Liver (tissue), 9 donors: Measurements from ENCODE around the gene COMMD4. TPM values are rescaled to one million over a fixed set of nuclear protein-coding genes. Genes with fewer than 3 reads are reported as not detected.

Source experiments
- DNase-seq: peaks from one replicate; pipeline ENCODE4 v3.0.0-alpha.2; 2017; ENCODE audit warnings: low spot score
- H3K27ac ChIP-seq, 2 donors: one replicate each; pipeline ENCODE4 v1.7.0; 2013; ENCODE audit warnings: inconsistent platforms in 2 of 2, low read length in 2 of 2, control low read depth in 1 of 2, low read depth in 1 of 2, mild to moderate bottlenecking in 1 of 2
- H3K27me3 ChIP-seq, 4 donors: one replicate each; pipeline versions ENCODE4 v1.6.1 to v1.7.0; 2013; ENCODE audit warnings: low read length in 3 of 4, inconsistent platforms in 1 of 4, mild to moderate bottlenecking in 1 of 4, moderate library complexity in 1 of 4; ENCODE audit not compliant: control insufficient read depth in 4 of 4, insufficient read depth in 4 of 4
- H3K36me3 ChIP-seq, 4 donors: one replicate each; pipeline versions ENCODE4 v1.6.1 to v1.7.0; 2013; ENCODE audit warnings: low read length in 3 of 4, mild to moderate bottlenecking in 3 of 4, low read depth in 1 of 4, moderate library complexity in 1 of 4; ENCODE audit not compliant: control insufficient read depth in 4 of 4, insufficient read depth in 3 of 4
- H3K4me1 ChIP-seq, 4 donors: one replicate each; pipeline versions ENCODE4 v1.6.1 to v1.7.0; 2013; ENCODE audit warnings: low read length in 3 of 4, mild to moderate bottlenecking in 3 of 4, moderate library complexity in 1 of 4; ENCODE audit not compliant: control insufficient read depth in 4 of 4, insufficient read depth in 4 of 4
- H3K4me3 ChIP-seq, 3 donors: one replicate each; pipeline versions ENCODE4 v1.6.1 to v1.7.0; 2013; ENCODE audit warnings: low read length in 3 of 3, control low read depth in 1 of 3, low read depth in 1 of 3, mild to moderate bottlenecking in 1 of 3
- H3K9ac ChIP-seq, 2 donors: one replicate each; pipeline ENCODE4 v1.7.0; 2013; ENCODE audit warnings: low read length in 2 of 2, mild to moderate bottlenecking in 2 of 2, moderate library complexity in 2 of 2, control low read depth in 1 of 2, low read depth in 1 of 2
- H3K9me3 ChIP-seq, 4 donors: one replicate each; pipeline versions ENCODE4 v1.6.1 to v1.7.0; 2013; ENCODE audit warnings: low read length in 3 of 4; ENCODE audit not compliant: control insufficient read depth in 4 of 4
- FOXA2 ChIP-seq: IDR thresholded peaks from 2 replicates; pipeline ENCODE4 v1.6.1; 2016; ENCODE audit warnings: antibody characterized with exemption
- HNF4A ChIP-seq, 2 donors: conservative IDR thresholded peaks; 2 replicates each; pipeline ENCODE4 v1.6.1; 2016; ENCODE audit warnings: antibody characterized with exemption in 2 of 2, mild to moderate bottlenecking in 2 of 2
- HNF4G ChIP-seq: IDR thresholded peaks from 2 replicates; pipeline ENCODE4 v1.6.1; 2016; ENCODE audit warnings: antibody characterized with exemption
- JUND ChIP-seq, 2 donors: IDR thresholded peaks; 2 replicates each; pipeline ENCODE4 v1.6.1; 2016; ENCODE audit warnings: antibody characterized with exemption in 2 of 2
- NR2F2 ChIP-seq: IDR thresholded peaks from 2 replicates; pipeline ENCODE4 v1.6.1; 2016; ENCODE audit warnings: antibody characterized with exemption
- RAD21 ChIP-seq, 2 donors: IDR thresholded peaks; 2 replicates each; pipeline ENCODE4 v1.6.1; 2016; ENCODE audit warnings: antibody characterized with exemption in 2 of 2, mild to moderate bottlenecking in 2 of 2
- RXRA ChIP-seq, 2 donors: IDR thresholded peaks; 2 replicates each; pipeline ENCODE4 v1.6.1; 2017 to 2018; ENCODE audit warnings: antibody characterized with exemption in 2 of 2, mild to moderate bottlenecking in 1 of 2
- SP1 ChIP-seq: IDR thresholded peaks from 2 replicates; pipeline ENCODE4 v1.6.1; 2018; ENCODE audit warnings: antibody characterized with exemption, mild to moderate bottlenecking
- YY1 ChIP-seq: IDR thresholded peaks from 2 replicates; pipeline ENCODE4 v1.6.1; 2016; ENCODE audit warnings: antibody characterized with exemption, mild to moderate bottlenecking
- ZBTB33 ChIP-seq: IDR thresholded peaks from 2 replicates; pipeline ENCODE4 v1.6.1; 2016; ENCODE audit warnings: antibody characterized with exemption
- WGBS: extraction: QIAGEN DNeasy Blood & Tissue Kit; methylation state at CpG from one replicate; pipeline ENCODE4 v1.1.7; 2013; 5-methylcytosine and 5-hydroxymethylcytosine counted together
- polyA plus RNA-seq, 2 donors: library from polyadenylated mRNA; stranded (reverse) in 1 of 2; unstranded in 1 of 2; fragments of 200-250 nt in 1 of 2; fragments of >200 nt in 1 of 2; fragmentation: Nextera tagmentation in 1 of 2; extraction: Ambion mirVana in 1 of 2; gene quantifications; one replicate each; pipeline versions ENCODE4 v1.2.1 to v1.2.3, GENCODE V29; 2013 to 2015
- total RNA-seq, 2 donors: library from RNA; depleted of rRNA; stranded (reverse); fragments of >200 nt; gene quantifications; one replicate each; pipeline ENCODE4 v1.2.3, GENCODE V29; 2014
- TF ChIP-seq, protein P1 (sequence below): IDR thresholded peaks from 2 replicates; pipeline ENCODE4 v1.6.1; 2016; ENCODE audit warnings: antibody characterized with exemption, mild to moderate bottlenecking
- TF ChIP-seq, protein P2 (sequence below): fragments of 150-350 bp; IDR thresholded peaks from 2 replicates; pipeline ENCODE4 v1.5.1; 2017; ENCODE audit warnings: improper control_type of control experiment, low read depth, low read length; ENCODE audit not compliant: missing input control
- TF ChIP-seq, protein P3 (sequence below): IDR thresholded peaks from 2 replicates; pipeline ENCODE4 v1.6.1; 2016; ENCODE audit warnings: antibody characterized with exemption
- donor health status: healthy.
- donor health status: healthy.
- donor health status: healthy.
- donor health status: healthy.
- donor health status: healthy.

COMMD4 gene
- total and polyA plus RNA-seq, 4 donors, result 21.2 to 56.0 (median 37.3) TPM

DNA sequence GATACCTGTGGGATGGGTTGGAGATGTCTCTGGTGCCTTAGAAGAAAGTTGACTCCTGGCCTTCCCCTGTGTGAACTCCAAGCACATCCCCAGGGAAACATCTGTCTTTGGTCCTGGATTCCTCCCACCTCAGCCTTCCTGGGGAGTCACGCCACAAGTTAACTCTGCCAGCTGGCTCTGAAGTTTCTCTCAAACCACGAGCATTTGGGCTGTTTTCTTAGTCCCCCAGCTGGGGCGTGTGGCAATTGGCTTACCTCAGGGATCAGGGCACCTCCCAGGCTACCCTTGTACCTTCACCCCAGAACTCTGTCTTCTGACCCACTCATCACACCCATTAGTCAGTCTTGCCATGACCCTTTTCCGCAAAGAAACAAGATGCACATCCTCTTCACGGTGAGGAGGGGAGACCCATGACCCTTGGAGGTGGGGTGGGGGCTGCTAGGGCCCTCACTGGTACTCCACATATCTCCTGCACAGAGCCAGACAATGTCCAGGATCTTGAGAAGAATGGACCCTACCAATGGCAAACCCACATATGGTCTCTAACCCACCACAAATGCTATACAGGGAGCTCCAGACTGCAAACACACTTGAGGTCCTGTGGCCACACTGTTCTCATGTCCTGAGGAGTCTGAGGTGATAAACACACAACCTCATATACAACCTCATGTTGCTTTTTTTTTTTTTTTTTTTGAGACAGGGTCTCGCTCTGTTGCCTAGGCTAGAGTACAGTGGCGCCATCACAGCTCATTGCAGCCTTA is 14.9 kb downstream of the COMMD4 start (continued):
- TF ChIP-seq, protein P1, sequence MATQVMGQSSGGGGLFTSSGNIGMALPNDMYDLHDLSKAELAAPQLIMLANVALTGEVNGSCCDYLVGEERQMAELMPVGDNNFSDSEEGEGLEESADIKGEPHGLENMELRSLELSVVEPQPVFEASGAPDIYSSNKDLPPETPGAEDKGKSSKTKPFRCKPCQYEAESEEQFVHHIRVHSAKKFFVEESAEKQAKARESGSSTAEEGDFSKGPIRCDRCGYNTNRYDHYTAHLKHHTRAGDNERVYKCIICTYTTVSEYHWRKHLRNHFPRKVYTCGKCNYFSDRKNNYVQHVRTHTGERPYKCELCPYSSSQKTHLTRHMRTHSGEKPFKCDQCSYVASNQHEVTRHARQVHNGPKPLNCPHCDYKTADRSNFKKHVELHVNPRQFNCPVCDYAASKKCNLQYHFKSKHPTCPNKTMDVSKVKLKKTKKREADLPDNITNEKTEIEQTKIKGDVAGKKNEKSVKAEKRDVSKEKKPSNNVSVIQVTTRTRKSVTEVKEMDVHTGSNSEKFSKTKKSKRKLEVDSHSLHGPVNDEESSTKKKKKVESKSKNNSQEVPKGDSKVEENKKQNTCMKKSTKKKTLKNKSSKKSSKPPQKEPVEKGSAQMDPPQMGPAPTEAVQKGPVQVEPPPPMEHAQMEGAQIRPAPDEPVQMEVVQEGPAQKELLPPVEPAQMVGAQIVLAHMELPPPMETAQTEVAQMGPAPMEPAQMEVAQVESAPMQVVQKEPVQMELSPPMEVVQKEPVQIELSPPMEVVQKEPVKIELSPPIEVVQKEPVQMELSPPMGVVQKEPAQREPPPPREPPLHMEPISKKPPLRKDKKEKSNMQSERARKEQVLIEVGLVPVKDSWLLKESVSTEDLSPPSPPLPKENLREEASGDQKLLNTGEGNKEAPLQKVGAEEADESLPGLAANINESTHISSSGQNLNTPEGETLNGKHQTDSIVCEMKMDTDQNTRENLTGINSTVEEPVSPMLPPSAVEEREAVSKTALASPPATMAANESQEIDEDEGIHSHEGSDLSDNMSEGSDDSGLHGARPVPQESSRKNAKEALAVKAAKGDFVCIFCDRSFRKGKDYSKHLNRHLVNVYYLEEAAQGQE, result no peak
- TF ChIP-seq FOXA2, result no peak
- TF ChIP-seq RAD21 (IDR thresholded peaks at IDR 0.05), result no peak
- TF ChIP-seq JUND (IDR thresholded peaks at IDR 0.05), result no peak
- no peak for TF ChIP-seq HNF4A (conservative IDR thresholded peaks at IDR 0.05)
- no peak for TF ChIP-seq SP1

DNA sequence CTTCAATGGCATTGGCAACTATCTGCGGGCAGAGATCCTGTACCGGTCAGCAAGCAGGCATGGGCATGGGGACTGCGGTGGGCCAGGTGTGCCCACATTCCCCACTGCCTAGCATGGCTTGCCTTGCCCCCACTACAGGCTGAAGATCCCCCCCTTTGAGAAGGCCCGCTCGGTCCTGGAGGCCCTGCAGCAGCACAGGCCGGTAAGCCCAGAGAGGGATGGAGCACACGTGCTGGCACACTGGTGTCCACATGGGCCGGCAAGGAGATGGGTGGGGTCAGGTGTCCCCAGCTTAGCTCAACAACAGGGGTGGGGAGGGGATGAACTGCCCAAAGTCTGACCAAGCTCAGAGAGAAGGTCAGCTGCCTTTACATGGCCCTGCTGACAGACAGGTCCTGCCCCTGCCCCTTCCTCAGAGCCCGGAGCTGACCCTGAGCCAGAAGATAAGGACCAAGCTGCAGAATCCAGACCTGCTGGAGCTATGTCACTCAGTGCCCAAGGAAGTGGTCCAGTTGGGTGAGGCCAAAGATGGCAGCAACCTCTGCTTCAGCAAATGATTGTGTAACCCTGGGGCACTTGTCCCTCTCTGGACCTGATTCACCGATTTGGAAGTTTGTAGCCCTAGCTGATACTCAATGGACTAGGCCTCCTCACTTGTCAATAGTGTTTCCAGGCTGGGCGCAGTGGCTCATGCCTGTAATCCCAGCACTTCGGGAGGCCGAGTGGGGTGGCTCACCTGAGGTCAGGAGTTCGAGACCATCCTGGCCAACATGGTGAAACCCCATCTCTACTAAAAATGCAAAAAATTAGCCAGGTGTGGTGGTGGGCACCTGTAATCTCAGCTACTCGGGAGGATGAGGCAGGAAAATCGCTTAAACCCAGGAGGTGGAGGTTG is 16.6 kb downstream of the COMMD4 start:
- TF ChIP-seq NR2F2, result no peak
- TF ChIP-seq HNF4G, result no peak
- no peak for TF ChIP-seq ZBTB33
- no peak for TF ChIP-seq JUND (IDR thresholded peaks at IDR 0.05)
- TF ChIP-seq, protein P2, sequence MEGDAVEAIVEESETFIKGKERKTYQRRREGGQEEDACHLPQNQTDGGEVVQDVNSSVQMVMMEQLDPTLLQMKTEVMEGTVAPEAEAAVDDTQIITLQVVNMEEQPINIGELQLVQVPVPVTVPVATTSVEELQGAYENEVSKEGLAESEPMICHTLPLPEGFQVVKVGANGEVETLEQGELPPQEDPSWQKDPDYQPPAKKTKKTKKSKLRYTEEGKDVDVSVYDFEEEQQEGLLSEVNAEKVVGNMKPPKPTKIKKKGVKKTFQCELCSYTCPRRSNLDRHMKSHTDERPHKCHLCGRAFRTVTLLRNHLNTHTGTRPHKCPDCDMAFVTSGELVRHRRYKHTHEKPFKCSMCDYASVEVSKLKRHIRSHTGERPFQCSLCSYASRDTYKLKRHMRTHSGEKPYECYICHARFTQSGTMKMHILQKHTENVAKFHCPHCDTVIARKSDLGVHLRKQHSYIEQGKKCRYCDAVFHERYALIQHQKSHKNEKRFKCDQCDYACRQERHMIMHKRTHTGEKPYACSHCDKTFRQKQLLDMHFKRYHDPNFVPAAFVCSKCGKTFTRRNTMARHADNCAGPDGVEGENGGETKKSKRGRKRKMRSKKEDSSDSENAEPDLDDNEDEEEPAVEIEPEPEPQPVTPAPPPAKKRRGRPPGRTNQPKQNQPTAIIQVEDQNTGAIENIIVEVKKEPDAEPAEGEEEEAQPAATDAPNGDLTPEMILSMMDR, result no peak
- no peak for TF ChIP-seq YY1
- TF ChIP-seq FOXA2, result no peak
- TF ChIP-seq, protein P3, sequence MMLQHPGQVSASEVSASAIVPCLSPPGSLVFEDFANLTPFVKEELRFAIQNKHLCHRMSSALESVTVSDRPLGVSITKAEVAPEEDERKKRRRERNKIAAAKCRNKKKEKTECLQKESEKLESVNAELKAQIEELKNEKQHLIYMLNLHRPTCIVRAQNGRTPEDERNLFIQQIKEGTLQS, result no peak
- TF ChIP-seq RXRA (IDR thresholded peaks at IDR 0.05), result no peak
- peaks cover 10 to 29% (median 19%) of the 10 kb centered on the region in 4 donors for H3K4me1 ChIP-seq
- no peaks in the 10 kb centered on the region for H3K27me3 ChIP-seq
- DNase-seq, result no peak
- H3K4me3 ChIP-seq, result no peak overlapping the region
- no peak overlapping the region for H3K27ac ChIP-seq
- H3K9ac ChIP-seq, result no peak overlapping the region
- H3K9me3 ChIP-seq, result no peaks in the 10 kb centered on the region
- peaks cover 6 to 19% (median 10%) of the 10 kb centered on the region in 4 donors for H3K36me3 ChIP-seq
- WGBS, result 93% methylated on average over 16 of the region's 16 CpGs
